ENCODE data around the gene NCOA5.

NCOA5 gene

DNA sequence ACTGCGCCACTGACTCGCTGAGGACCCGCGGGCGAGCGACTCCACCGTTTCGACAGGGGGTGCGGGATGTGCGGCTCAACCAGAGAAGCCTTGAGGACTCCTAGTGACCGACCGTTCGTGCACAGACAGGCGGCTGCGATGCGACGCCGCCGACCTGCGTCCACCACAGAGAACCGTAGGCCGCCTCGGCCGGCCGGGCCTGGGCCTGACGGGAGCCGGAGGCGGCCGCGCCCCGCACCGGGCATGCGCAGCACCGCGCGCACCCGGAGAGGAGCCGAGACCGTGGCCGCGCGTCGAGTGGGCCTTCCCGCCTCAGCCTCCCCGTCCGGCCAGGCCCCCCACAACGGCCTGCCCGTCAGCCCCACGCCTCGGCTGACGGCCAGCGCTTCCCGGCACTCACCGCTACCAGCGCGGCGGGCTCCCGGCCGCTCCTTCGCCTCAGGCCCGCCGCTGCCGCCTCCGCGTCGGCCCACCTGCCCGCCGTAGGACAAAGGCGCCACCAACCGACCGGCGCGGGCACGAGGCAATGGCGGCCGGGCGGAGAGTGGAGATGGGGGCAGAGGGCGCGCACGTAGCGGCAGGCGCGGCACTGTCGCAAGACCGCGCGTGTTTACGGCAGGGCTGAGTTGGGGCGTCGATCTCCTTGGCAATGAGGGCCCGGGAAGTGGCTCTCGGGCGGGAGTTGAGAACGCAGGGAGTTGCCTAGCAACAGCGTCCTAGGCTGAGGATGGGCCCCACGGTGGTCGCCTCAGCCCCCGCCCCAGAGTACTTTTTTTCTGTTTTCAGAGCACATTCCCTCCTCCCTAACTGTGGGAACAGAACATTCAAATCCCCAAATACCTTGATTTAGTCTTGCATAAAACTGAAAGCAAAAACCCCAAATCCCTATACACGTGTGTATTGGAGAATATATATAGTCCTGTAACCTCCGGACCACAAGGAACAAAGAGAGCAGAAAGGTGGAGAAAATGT, at the start of gene NCOA5:
NCOA5 (minus strand) TSS at position 546 of the 972 bp plus-strand sequence. CDS start 10,538 bp downstream, outside the sequence.
- FAIRE-seq: no peak

- FAIRE-seq: no peak
Measured at GRCh38 chr20:46139266-46139889, 49.6 kb upstream of the NCOA5 start.

GRCh38 chr20:46137816-46138215, 48.1 kb upstream of the NCOA5 start:
- no peak for FAIRE-seq

- FAIRE-seq: no peak
Measured at GRCh38 chr20:46135856-46136633, 46.3 kb upstream of the NCOA5 start.

GRCh38 chr20:46134716-46135115, 45.0 kb upstream of the NCOA5 start:
- FAIRE-seq: no peak

DNA sequence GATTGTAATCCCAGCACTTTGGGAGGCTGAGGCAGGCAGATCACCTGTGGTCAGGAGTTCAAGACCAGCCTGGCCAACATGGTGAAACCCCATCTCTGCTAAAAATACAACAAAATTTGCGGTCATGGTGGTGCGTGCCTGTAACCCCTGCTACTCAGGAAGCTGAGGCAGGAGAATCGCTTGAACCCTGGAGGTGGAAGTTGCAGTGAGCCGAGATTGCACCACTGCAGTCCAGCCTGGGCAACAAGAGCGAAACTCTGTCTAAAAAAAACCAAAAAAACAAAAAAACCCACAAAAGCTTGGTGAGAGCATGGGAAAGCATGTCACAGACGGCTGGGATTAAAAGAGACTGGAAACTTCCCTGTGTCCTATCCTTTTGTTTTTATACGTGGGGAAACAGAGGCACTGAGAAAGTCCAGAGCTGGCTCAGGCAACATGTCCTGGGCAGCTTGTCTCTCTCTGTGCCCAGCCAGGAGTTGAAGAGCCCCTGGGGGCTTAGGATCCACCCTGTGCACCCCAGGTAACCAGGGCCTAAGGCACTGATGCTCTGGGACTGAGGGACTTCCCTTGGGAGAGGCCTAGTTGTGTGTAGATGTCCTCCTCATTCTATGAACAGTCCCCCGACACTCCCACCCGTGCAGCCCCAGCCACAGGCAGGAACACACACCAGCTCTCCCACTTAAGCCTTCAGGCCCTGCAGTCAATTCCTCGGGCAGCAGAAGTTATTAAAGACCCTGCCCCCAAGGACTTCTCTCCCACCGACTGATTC, 44.3 kb upstream of the NCOA5 start:
- FAIRE-seq: no peak

- FAIRE-seq: no peak
Measured at GRCh38 chr20:46132705-46133120, 43.0 kb upstream of the NCOA5 start.

GRCh38 chr20:46131396-46131795, 41.6 kb upstream of the NCOA5 start:
- no peak for FAIRE-seq

DNA sequence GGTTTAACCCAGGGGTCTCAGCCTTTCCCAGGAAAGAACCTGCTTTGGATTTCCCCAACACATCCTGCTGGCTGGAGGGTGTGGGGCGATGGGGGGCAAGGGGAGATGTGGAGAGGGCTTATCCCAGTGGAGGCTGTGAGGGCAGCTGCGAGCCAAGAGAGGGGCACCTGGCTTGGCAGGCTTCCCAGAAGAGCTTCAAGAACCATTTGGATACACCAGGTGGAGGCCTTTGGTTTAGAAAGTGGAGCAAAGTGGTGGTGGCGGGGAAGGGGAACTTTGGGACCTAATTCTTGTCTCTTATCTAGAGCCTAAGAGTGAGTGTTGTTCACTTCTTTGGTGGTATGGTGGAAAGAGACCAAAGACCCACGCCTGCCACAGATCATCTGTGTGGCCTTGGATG, 40.8 kb upstream of the NCOA5 start:
- no peak for FAIRE-seq

DNA sequence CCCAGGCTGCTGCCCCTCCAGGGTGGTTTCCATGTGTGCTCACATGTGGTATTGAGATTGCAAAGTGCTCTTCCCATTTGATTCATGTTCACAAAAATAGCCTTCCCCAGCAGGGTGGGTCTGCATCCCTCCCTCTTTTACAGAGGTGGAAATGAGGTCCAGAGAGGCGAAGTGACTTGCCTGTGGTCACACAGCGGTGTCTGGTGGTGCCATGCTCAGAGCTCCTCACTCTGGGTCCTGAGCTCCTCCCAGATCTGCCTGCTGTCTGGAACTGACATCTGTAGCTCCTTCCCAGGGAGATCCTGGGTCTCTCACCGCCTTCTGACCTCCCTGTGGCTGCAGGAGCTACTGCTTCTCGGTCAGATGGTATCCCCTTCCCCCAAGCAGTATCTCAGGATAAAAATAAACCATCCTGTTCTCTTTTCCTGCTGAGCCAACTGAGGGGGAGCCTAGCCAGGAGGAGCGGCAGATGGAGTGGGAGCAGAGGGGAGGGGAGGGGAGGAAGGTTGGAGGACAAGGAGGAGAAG, 40.3 kb upstream of the NCOA5 start:
- no peak for FAIRE-seq

DNA sequence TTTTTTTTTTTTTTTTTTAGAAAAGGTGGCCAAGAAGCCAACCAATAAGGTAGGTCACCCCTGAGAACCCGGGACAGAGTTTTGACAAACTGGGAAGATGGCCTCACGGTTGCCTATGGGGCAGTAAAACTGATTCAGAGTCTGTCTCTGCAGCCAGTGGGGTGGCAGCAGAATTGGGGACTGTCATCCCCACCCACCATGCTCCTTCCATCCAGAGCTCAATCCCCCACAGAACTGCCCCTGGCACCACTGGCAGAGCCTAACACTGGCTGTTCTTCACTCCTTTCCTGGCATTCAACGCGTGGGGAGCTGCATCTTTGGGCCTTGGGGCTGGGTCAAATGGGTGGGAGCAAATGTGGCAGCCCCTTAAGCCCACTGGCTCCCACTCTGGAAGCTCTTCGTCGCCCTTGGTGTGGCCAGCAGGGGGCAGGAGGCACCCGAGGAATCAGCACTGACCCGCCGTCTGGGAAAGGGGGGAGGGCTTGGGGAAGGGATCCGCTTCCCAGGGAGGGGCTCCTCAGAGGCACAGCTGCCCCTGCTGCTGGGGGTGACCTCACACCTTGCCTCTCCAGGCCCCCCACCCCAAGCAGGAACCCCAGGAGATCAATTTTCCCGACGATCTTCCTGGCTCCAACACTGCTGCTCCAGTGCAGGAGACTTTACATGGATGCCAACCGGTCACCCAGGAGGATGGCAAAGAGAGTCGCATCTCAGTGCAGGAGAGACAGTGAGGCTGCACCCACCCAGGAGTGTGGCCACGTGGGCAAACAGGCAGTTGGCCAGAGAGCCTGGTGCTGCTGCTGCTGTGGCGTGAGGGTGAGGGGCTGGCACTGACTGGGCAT, 38.8 kb upstream of the NCOA5 start:
- FAIRE-seq: no peak

DNA sequence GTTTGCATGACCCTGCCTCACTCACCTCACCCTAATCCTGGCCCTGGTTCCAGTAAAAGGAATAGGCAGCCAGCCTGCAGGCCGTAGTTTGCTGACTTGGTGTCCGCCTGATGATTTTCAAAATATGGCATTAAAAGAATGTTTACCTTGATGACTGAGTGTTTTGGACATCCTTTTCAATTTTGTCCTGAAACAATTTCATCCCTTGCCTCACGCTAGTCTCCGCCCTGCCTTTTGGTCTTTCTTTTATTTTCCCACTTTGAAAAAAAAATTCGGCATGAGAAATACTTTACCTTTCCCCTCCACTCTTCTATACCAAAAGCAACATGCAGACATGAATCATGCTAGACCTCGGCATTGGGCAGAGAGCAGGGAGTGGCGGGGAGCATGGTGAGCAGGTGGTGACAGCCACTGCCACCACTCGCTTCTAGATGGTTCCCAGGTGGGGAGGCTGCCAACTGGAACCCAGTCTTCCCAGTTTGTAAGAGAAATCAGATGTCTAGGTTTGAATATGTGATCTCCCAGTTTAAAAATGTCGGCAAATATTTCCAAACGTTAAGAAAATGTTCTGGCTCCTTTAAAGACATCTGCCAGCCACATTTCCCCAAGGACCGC, 37.7 kb upstream of the NCOA5 start:
- no peak for FAIRE-seq

GRCh38 chr20:46126440-46127056, 36.8 kb upstream of the NCOA5 start:
- no peak for FAIRE-seq

DNA sequence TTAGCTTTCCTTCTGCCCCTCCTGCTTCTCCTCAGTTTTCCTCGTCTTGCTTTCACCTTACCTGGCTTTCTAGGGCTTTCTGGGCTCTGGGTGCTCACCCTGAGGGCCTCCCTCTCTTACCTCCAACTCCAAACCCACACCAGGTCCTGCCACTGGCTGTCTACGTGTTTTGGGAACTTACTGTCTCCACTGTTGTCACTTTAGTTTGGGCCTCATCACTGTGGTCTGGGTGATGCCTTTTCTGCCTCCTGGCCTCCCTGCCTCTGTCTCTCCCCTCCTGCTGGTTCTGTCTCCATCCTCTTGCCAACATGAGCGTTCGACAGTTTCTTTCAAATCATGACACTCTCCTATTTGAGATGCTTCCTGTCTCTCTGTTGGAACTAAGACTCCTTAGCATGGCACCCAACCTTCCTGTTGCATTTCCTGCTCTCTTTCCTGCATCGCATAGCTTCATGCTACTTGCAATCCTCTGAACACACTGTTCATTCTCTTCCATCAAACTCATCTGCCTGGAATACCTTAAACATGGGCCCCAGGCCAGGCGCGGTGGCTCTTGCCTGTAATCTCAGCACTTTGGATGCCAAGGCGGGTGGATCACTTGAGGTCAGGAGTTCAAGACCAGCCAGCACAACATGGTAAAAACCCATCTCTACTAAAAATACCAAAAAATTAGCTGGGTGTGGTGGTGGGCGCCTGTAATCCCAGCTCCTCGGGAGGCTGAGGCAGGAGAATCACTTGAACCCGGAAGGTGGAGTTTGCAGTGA, 33.9 kb upstream of the NCOA5 start:
- FAIRE-seq: no peak

- FAIRE-seq: no peak
Measured at GRCh38 chr20:46122516-46123481, 33.0 kb upstream of the NCOA5 start.

- FAIRE-seq: no peak
Measured at GRCh38 chr20:46122071-46122470, 32.3 kb upstream of the NCOA5 start.

GRCh38 chr20:46121184-46121930, 31.6 kb upstream of the NCOA5 start:
- no peak for FAIRE-seq
